H9 (cell line): ENCODE data around the gene DTD1. TPM values are rescaled to one million over a fixed set of nuclear protein-coding genes. Genes with fewer than 3 reads are reported as not detected.

ENCODE experiments used
- DNase-seq: peaks from one replicate; pipeline ENCODE4 v3.0.0-alpha.2; 2017
- H2AFZ ChIP-seq: one replicate; pipeline ENCODE4 v1.6.1; 2013; ENCODE audit warnings: mild to moderate bottlenecking, low read length, control low read depth, moderate library complexity
- H2AK5ac ChIP-seq: 2 replicates; pipeline ENCODE4 v1.6.1; 2013; ENCODE audit warnings: low read length, control low read depth, mixed read lengths; ENCODE audit not compliant: insufficient read length
- H2BK120ac ChIP-seq: one replicate; pipeline ENCODE4 v1.6.1; 2013; ENCODE audit warnings: low read depth, mild to moderate bottlenecking, low read length, control low read depth, inconsistent platforms; ENCODE audit not compliant: poor library complexity, severe bottlenecking
- H2BK12ac ChIP-seq: 2 replicates; pipeline ENCODE4 v1.6.1; 2013; ENCODE audit warnings: low read length, control low read depth, mixed read lengths, low read depth; ENCODE audit not compliant: insufficient read length
- H2BK15ac ChIP-seq: 2 replicates; pipeline ENCODE4 v1.6.1; 2013; ENCODE audit warnings: low read depth, low read length, control low read depth
- H2BK20ac ChIP-seq: one replicate; pipeline ENCODE4 v1.6.1; 2013; ENCODE audit warnings: low read depth, mild to moderate bottlenecking, low read length, control low read depth, inconsistent platforms; ENCODE audit not compliant: poor library complexity, severe bottlenecking
- H2BK5ac ChIP-seq: 2 replicates; pipeline ENCODE4 v1.6.1; 2013; ENCODE audit warnings: low read length, control low read depth, mixed read lengths; ENCODE audit not compliant: insufficient read length
- H3K14ac ChIP-seq: 2 replicates; pipeline ENCODE4 v1.6.1; 2013; ENCODE audit warnings: low read length, control low read depth; ENCODE audit not compliant: insufficient read depth
- H3K18ac ChIP-seq: 2 replicates; pipeline ENCODE4 v1.6.1; 2013; ENCODE audit warnings: low read depth, mild to moderate bottlenecking, mixed read lengths, low read length, control low read depth; ENCODE audit not compliant: insufficient read length
- H3K23ac ChIP-seq: 2 replicates; pipeline ENCODE4 v1.6.1; 2013; ENCODE audit warnings: low read length, control low read depth, mixed read lengths, low read depth; ENCODE audit not compliant: insufficient read length
- H3K23me2 ChIP-seq: 2 replicates; pipeline ENCODE4 v1.6.1; 2013; ENCODE audit warnings: low read depth, mild to moderate bottlenecking, mixed read lengths, low read length, control low read depth; ENCODE audit not compliant: insufficient read length, poor library complexity, severe bottlenecking
- H3K27ac ChIP-seq: 2 replicates; pipeline ENCODE4 v1.5.1; 2013; ENCODE audit warnings: low read length, control low read depth, mixed read lengths, low read depth; ENCODE audit not compliant: insufficient read length
- H3K27me3 ChIP-seq: 2 replicates; pipeline ENCODE4 v1.6.1; 2013; ENCODE audit warnings: low read length, control low read depth, inconsistent platforms; ENCODE audit not compliant: insufficient read depth
- H3K4ac ChIP-seq: 2 replicates; pipeline ENCODE4 v1.6.1; 2013; ENCODE audit warnings: low read depth, mild to moderate bottlenecking, control low read depth, inconsistent platforms, low read length, moderate library complexity
- H3K4me1 ChIP-seq: 2 replicates; pipeline ENCODE4 v1.6.1; 2013; ENCODE audit warnings: low read length, control low read depth, inconsistent platforms; ENCODE audit not compliant: insufficient read depth
- H3K4me2 ChIP-seq: 2 replicates; pipeline ENCODE4 v1.6.1; 2013; ENCODE audit warnings: low read length, control low read depth, mixed read lengths; ENCODE audit not compliant: insufficient read length, insufficient read depth
- H3K56ac ChIP-seq: 2 replicates; pipeline ENCODE4 v1.6.1; 2013; ENCODE audit warnings: low read depth, mild to moderate bottlenecking, mixed read lengths, low read length, control low read depth; ENCODE audit not compliant: insufficient read length
- H3K79me1 ChIP-seq: 2 replicates; pipeline ENCODE4 v1.6.1; 2013; ENCODE audit warnings: low read depth, mild to moderate bottlenecking, moderate library complexity, low read length, control low read depth, inconsistent platforms; ENCODE audit not compliant: insufficient read depth, poor library complexity, severe bottlenecking
- H3K79me2 ChIP-seq: 2 replicates; pipeline ENCODE4 v1.6.1; 2013; ENCODE audit warnings: low read length, control low read depth, inconsistent platforms; ENCODE audit not compliant: insufficient read depth
- H3K9ac ChIP-seq: 2 replicates; pipeline ENCODE4 v1.6.1; 2013; ENCODE audit warnings: low read length, control low read depth, mixed read lengths; ENCODE audit not compliant: insufficient read length; ENCODE audit errors: extremely low read depth
- H3K9me3 ChIP-seq: one replicate; pipeline ENCODE4 v1.6.1; 2013; ENCODE audit warnings: low read depth, low read length, inconsistent platforms; ENCODE audit not compliant: control insufficient read depth
- H3T11ph ChIP-seq: one replicate; pipeline ENCODE4 v1.6.1; 2013; ENCODE audit warnings: mild to moderate bottlenecking, low read length, control low read depth, inconsistent platforms
- H4K20me1 ChIP-seq: one replicate; pipeline ENCODE4 v1.6.1; 2013; ENCODE audit not compliant: control insufficient read depth, insufficient read length, insufficient read depth
- H4K5ac ChIP-seq: 2 replicates; pipeline ENCODE4 v1.6.1; 2013; ENCODE audit warnings: low read depth, mild to moderate bottlenecking, mixed read lengths, low read length, control low read depth; ENCODE audit not compliant: insufficient read length
- H4K8ac ChIP-seq: replicated peaks from 2 replicates; pipeline ENCODE4 v1.6.1; 2013; ENCODE audit warnings: low read length, control low read depth, mixed read lengths, low read depth; ENCODE audit not compliant: insufficient read length
- H4K91ac ChIP-seq: 2 replicates; pipeline ENCODE4 v1.6.1; 2013; ENCODE audit warnings: low read depth, mild to moderate bottlenecking, moderate library complexity, mixed read lengths, low read length, control low read depth; ENCODE audit not compliant: insufficient read length
- H3K27ac Mint-ChIP-seq, 3 experiments: 2 replicates in 2 of 3; 3 replicates in 1 of 3; pipeline ENCODE4 v1.8.0; 2020 to 2021; ENCODE audit warnings: mixed read lengths in 3 of 3, mild to moderate bottlenecking in 1 of 3, moderate library complexity in 1 of 3
- H3K27me3 Mint-ChIP-seq: 2 replicates; pipeline ENCODE4 v1.8.0; 2021; ENCODE audit warnings: low read depth, mild to moderate bottlenecking, moderate library complexity, mixed read lengths
- H3K36me3 Mint-ChIP-seq, 3 experiments: 2 replicates in 2 of 3; 3 replicates in 1 of 3; pipeline ENCODE4 v1.8.0; 2020 to 2021; ENCODE audit warnings: low read depth in 3 of 3, mixed read lengths in 3 of 3; ENCODE audit not compliant: insufficient read depth in 1 of 3
- H3K4me1 Mint-ChIP-seq, 2 experiments: 2 replicates each; pipeline ENCODE4 v1.8.0; 2020; ENCODE audit warnings: mixed read lengths in 2 of 2
- H3K4me3 Mint-ChIP-seq, 2 experiments: 2 replicates in 1 of 2; 3 replicates in 1 of 2; pipeline ENCODE4 v1.8.0; 2020 to 2021; ENCODE audit warnings: mild to moderate bottlenecking in 2 of 2, mixed read lengths in 2 of 2, moderate library complexity in 1 of 2
- H3K9me3 Mint-ChIP-seq, 2 experiments: 2 replicates in 1 of 2; 3 replicates in 1 of 2; pipeline ENCODE4 v1.8.0; 2020; ENCODE audit warnings: mild to moderate bottlenecking in 2 of 2, mixed read lengths in 2 of 2, moderate library complexity in 1 of 2
- WGBS: extraction: QIAGEN DNeasy Blood & Tissue Kit; methylation state at CpG from one replicate; pipeline ENCODE4 v1.1.7; 2013; ENCODE audit warnings: missing lambda C conversion rate, low lambda C conversion rate, mixed read lengths; ENCODE audit not compliant: insufficient read length; ENCODE audit errors: extremely low coverage; 5-methylcytosine and 5-hydroxymethylcytosine counted together
- total RNA-seq: library from RNA; stranded (reverse); gene quantifications from 2 replicates; pipeline ENCODE4 v1.2.1, GENCODE V29; 2021
- TF ChIP-seq, protein P1 (sequence below): fragments of 200-600 bp; sonication (generic); conservative IDR thresholded peaks from 3 replicates; pipeline ENCODE4 v1.8.0; 2021; ENCODE audit warnings: antibody characterized with exemption, mild to moderate bottlenecking

The DTD1 gene
- total RNA-seq, 1 experiment from 2014 or later, result 62.0 TPM

DNA sequence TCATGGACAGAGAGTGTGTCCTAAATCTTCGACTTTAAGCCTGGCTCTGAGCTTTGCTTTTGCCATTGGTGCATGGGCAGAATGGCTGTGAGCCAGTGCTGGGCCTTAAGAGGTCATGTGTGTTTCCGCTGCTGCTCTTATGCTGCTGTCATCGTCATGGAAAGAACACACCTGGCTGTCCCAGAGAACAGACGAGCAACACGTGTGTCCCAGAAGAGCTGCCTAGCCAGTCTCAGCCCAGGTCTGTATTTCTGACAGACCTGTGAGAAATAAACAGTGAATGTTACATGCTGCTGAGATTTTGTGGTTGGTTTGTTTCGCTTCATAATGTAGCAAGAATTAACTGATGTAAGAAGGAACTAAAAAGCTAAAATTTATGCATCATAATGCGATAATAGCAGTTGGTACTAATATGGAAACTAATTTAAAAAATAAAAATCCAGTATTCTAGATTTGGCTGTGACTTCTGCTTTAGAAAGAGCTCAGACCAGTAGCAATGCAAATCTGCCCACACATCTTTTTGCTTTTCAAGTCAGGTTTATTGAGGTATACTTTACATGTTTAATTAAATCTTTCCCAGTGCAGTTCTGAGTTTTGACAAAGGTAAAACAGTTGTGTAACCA is 214.3 kb downstream of the DTD1 start:
- H3K18ac ChIP-seq, result no peak overlapping the region
- H3K9me3 Mint-ChIP-seq, result no peaks in the 10 kb centered on the region
- no peak overlapping the region for H2BK15ac ChIP-seq
- no peak overlapping the region for H3K4me3 Mint-ChIP-seq
- H3K27ac Mint-ChIP-seq, result no peak overlapping the region
- H3T11ph ChIP-seq, result no peak overlapping the region
- peak overlapping the region; percentile 36 for H3K56ac ChIP-seq
- no peaks in the 10 kb centered on the region for H3K36me3 Mint-ChIP-seq
- H3K27me3 Mint-ChIP-seq, result peaks cover 32% of the 10 kb centered on the region
- no peaks in the 10 kb centered on the region for H4K20me1 ChIP-seq
- H3K4ac ChIP-seq, result no peak overlapping the region
- no peaks in the 10 kb centered on the region for H3K9me3 ChIP-seq
- H3K4me2 ChIP-seq, result no peak overlapping the region
- no CpG with 5 or more reads among the region's 7 CpGs for WGBS
- TF ChIP-seq, protein P1, sequence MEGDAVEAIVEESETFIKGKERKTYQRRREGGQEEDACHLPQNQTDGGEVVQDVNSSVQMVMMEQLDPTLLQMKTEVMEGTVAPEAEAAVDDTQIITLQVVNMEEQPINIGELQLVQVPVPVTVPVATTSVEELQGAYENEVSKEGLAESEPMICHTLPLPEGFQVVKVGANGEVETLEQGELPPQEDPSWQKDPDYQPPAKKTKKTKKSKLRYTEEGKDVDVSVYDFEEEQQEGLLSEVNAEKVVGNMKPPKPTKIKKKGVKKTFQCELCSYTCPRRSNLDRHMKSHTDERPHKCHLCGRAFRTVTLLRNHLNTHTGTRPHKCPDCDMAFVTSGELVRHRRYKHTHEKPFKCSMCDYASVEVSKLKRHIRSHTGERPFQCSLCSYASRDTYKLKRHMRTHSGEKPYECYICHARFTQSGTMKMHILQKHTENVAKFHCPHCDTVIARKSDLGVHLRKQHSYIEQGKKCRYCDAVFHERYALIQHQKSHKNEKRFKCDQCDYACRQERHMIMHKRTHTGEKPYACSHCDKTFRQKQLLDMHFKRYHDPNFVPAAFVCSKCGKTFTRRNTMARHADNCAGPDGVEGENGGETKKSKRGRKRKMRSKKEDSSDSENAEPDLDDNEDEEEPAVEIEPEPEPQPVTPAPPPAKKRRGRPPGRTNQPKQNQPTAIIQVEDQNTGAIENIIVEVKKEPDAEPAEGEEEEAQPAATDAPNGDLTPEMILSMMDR, result no peak
- no peak overlapping the region for H2AK5ac ChIP-seq
- H3K23me2 ChIP-seq, result no peaks in the 10 kb centered on the region
- H3K79me2 ChIP-seq, result no peaks in the 10 kb centered on the region
- H2BK5ac ChIP-seq, result no peak overlapping the region
- no peaks in the 10 kb centered on the region for H3K4me1 Mint-ChIP-seq
- no peaks in the 10 kb centered on the region for H3K4me1 ChIP-seq
- no peaks in the 10 kb centered on the region for H3K79me1 ChIP-seq
- no peak overlapping the region for H2AFZ ChIP-seq
- no peak overlapping the region for H2BK12ac ChIP-seq
- H4K8ac ChIP-seq, result no peak overlapping the region
- no peak overlapping the region for H3K23ac ChIP-seq
- H2BK20ac ChIP-seq, result no peak overlapping the region
- H3K27me3 ChIP-seq, result no peaks in the 10 kb centered on the region
- H3K14ac ChIP-seq, result no peak overlapping the region
- H2BK120ac ChIP-seq, result no peak overlapping the region
- no peak overlapping the region for H3K9ac ChIP-seq
- H4K5ac ChIP-seq, result no peak overlapping the region
- no peak overlapping the region for H3K27ac ChIP-seq
- DNase-seq, result no peak
- no peak overlapping the region for H4K91ac ChIP-seq
